ENCODE data around the gene PERCC1. TPM values are rescaled to one million over a fixed set of nuclear protein-coding genes. Genes with fewer than 3 reads are reported as not detected.

PERCC1 gene
- total RNA-seq, 2 experiments from 2014 or later, result not detected

- Mint-ChIP-seq H3K4me3 (no peak overlapping the region), H3K27ac (peak overlapping the region; percentile 68), H3K36me3 (ENCODE audit: low read depth) (peaks cover 8% of the 10 kb centered on the region), H3K9me3 (no peaks in the 10 kb centered on the region), H3K27me3 (no peaks in the 10 kb centered on the region), H3K4me1 (peaks cover 40% of the 10 kb centered on the region)
- CTCF ChIA-PET, result interaction anchor here (0.8 kb wide), 1 partner anchor 9 kb away, joined by 4 read pairs; no protein-coding TSS in a partner anchor
- POLR2A ChIA-PET, result no interaction called here
- no peak for DNase-seq
Observed at GRCh38 chr16:1416521-1416941, 14.3 kb upstream of the PERCC1 start.

- Mint-ChIP-seq H3K9me3 (peaks cover 4% of the 10 kb centered on the region), H3K36me3 (ENCODE audit: low read depth) (peaks cover 9% of the 10 kb centered on the region), H3K4me1 (peaks cover 39% of the 10 kb centered on the region), H3K27ac (peak overlapping the region; percentile 98), H3K4me3 (peak overlapping the region; percentile 90), H3K27me3 (no peaks in the 10 kb centered on the region)
- ChIA-PET POLR2A (interaction anchor here (0.6 to 1.0 kb wide), 3 partner anchors 111 to 1168 kb away, joined by 3 to 7 read pairs (median 3); partner anchors contain the start of genes JPT2 and UBE2I), CTCF (interaction anchor here (0.6 to 1.4 kb wide), 6 partner anchors 9 to 528 kb away, joined by 3 to 4 read pairs (median 3); partner anchors contain the start of gene MAPK8IP3)
- DNase-seq, result peak; percentile 18
Observed at GRCh38 chr16:1420111-1420539, 10.8 kb upstream of the PERCC1 start.

GRCh38 chr16:1422076-1422475 lies 8.8 kb upstream of the PERCC1 start:
- no peak for DNase-seq
- H3K27me3 Mint-ChIP-seq, result no peaks in the 10 kb centered on the region
- peaks cover 9% of the 10 kb centered on the region for H3K36me3 Mint-ChIP-seq (ENCODE audit: low read depth)
- H3K9me3 Mint-ChIP-seq, result peaks cover 4% of the 10 kb centered on the region
- ChIA-PET POLR2A (no interaction called here), CTCF (interaction anchor here (0.9 kb wide), 1 partner anchor 284 kb away, joined by 3 read pairs; the partner anchor contains the start of gene MAPK8IP3)
- H3K4me3 Mint-ChIP-seq, result peak overlapping the region; percentile 90
- peaks cover 34% of the 10 kb centered on the region for H3K4me1 Mint-ChIP-seq
- peak overlapping the region; percentile 98 for H3K27ac Mint-ChIP-seq

- POLR2A ChIA-PET, result no interaction called here
- CTCF ChIA-PET, result interaction anchor here (0.6 to 0.7 kb wide), 2 partner anchors 87 to 895 kb away, joined by 3 read pairs; no protein-coding TSS in a partner anchor
- no peaks in the 10 kb centered on the region for H3K27me3 Mint-ChIP-seq
- no peak for DNase-seq
- H3K27ac Mint-ChIP-seq, result peak overlapping the region; percentile 36
- H3K4me3 Mint-ChIP-seq, result no peak overlapping the region
- H3K9me3 Mint-ChIP-seq, result peaks cover 4% of the 10 kb centered on the region
- peaks cover 24% of the 10 kb centered on the region for H3K4me1 Mint-ChIP-seq
- H3K36me3 Mint-ChIP-seq (ENCODE audit: low read depth), result peaks cover 7% of the 10 kb centered on the region
Observed at GRCh38 chr16:1424028-1424427, 6.8 kb upstream of the PERCC1 start.

- Mint-ChIP-seq H3K4me3 (no peak overlapping the region), H3K27ac (no peak overlapping the region), H3K27me3 (no peaks in the 10 kb centered on the region), H3K36me3 (ENCODE audit: low read depth) (peaks cover 7% of the 10 kb centered on the region), H3K4me1 (peaks cover 13% of the 10 kb centered on the region), H3K9me3 (peaks cover 4% of the 10 kb centered on the region)
- POLR2A ChIA-PET, result no interaction called here
- CTCF ChIA-PET, result interaction anchor here (0.9 kb wide), 1 partner anchor 252 kb away, joined by 3 read pairs; the partner anchor contains the start of gene JPT2
- DNase-seq, result no peak
Observed at GRCh38 chr16:1425616-1426370, 5.1 kb upstream of the PERCC1 start.

- CTCF ChIA-PET, result interaction anchor here (1.9 to 2.7 kb wide), 2 partner anchors 11 to 279 kb away, joined by 5 to 10 read pairs; partner anchors contain the start of gene MAPK8IP3
- POLR2A ChIA-PET, result no interaction called here
- H3K27me3 Mint-ChIP-seq, result no peaks in the 10 kb centered on the region
Observed at GRCh38 chr16:1426734-1427471, 4.0 kb upstream of the PERCC1 start.

GRCh38 chr16:1427473-1428461 lies 3.1 kb upstream of the PERCC1 start:
- no peak overlapping the region for H3K27ac Mint-ChIP-seq
- H3K27me3 Mint-ChIP-seq, result no peaks in the 10 kb centered on the region
- H3K36me3 Mint-ChIP-seq (ENCODE audit: low read depth), result no peaks in the 10 kb centered on the region
- no peaks in the 10 kb centered on the region for H3K4me1 Mint-ChIP-seq
- H3K9me3 Mint-ChIP-seq, result no peaks in the 10 kb centered on the region
- H3K4me3 Mint-ChIP-seq, result no peak overlapping the region
- DNase-seq, result no peak
- ChIA-PET CTCF (interaction anchor here (1.0 to 2.7 kb wide), 5 partner anchors 10 to 278 kb away, joined by 3 to 10 read pairs (median 3); partner anchors contain the start of gene MAPK8IP3), POLR2A (no interaction called here)

More at GRCh38 chr16:1426734-1427471, 4.0 kb upstream of the PERCC1 start:
- H3K4me3 Mint-ChIP-seq, result no peak overlapping the region
- H3K27ac Mint-ChIP-seq, result peak overlapping the region; percentile 50
- peaks cover 5% of the 10 kb centered on the region for H3K4me1 Mint-ChIP-seq
- H3K36me3 Mint-ChIP-seq (ENCODE audit: low read depth), result peaks cover 5% of the 10 kb centered on the region
- DNase-seq, result no peak
- H3K9me3 Mint-ChIP-seq, result peaks cover 4% of the 10 kb centered on the region

- H3K4me1 Mint-ChIP-seq, result no peaks in the 10 kb centered on the region
- H3K9me3 Mint-ChIP-seq, result no peaks in the 10 kb centered on the region
- POLR2A ChIA-PET, result no interaction called here
- H3K27me3 Mint-ChIP-seq, result no peaks in the 10 kb centered on the region
- H3K36me3 Mint-ChIP-seq (ENCODE audit: low read depth), result no peaks in the 10 kb centered on the region
- peak; percentile 40 for DNase-seq
- H3K27ac Mint-ChIP-seq, result no peak overlapping the region
- no peak overlapping the region for H3K4me3 Mint-ChIP-seq
- CTCF ChIA-PET, result interaction anchor here (0.7 to 2.7 kb wide), 7 partner anchors 9 to 277 kb away, joined by 3 to 10 read pairs (median 3); partner anchors contain the start of gene MAPK8IP3
Observed at GRCh38 chr16:1428511-1428910, 2.4 kb upstream of the PERCC1 start.

GRCh38 chr16:1429012-1429411 lies 1.9 kb upstream of the PERCC1 start:
- POLR2A ChIA-PET, result no interaction called here
- no peak overlapping the region for H3K4me3 Mint-ChIP-seq

GRCh38 chr16:1429631-1430030 lies 1.2 kb upstream of the PERCC1 start:
- Mint-ChIP-seq H3K4me1 (no peaks in the 10 kb centered on the region), H3K27ac (peak overlapping the region; percentile 68), H3K36me3 (ENCODE audit: low read depth) (no peaks in the 10 kb centered on the region), H3K9me3 (no peaks in the 10 kb centered on the region), H3K4me3 (no peak overlapping the region), H3K27me3 (no peaks in the 10 kb centered on the region)
- ChIA-PET POLR2A (no interaction called here), CTCF (interaction anchor here (0.7 to 1.4 kb wide), 5 partner anchors 8 to 85 kb away, joined by 3 to 4 read pairs (median 3); no protein-coding TSS in a partner anchor)
- no peak for DNase-seq

More at GRCh38 chr16:1429012-1429411, 1.9 kb upstream of the PERCC1 start:
- CTCF ChIA-PET, result interaction anchor here (0.7 to 2.7 kb wide), 8 partner anchors 9 to 277 kb away, joined by 3 to 10 read pairs (median 3); partner anchors contain the start of gene MAPK8IP3
- no peaks in the 10 kb centered on the region for H3K4me1 Mint-ChIP-seq
- no peaks in the 10 kb centered on the region for H3K27me3 Mint-ChIP-seq
- no peak for DNase-seq
- no peaks in the 10 kb centered on the region for H3K36me3 Mint-ChIP-seq (ENCODE audit: low read depth)
- H3K27ac Mint-ChIP-seq, result no peak overlapping the region
- H3K9me3 Mint-ChIP-seq, result no peaks in the 10 kb centered on the region

GRCh38 chr16:1430214-1430758 lies 592 bp upstream of the PERCC1 start:
- DNase-seq, result no peak
- H3K27ac Mint-ChIP-seq, result no peak overlapping the region
- H3K9me3 Mint-ChIP-seq, result no peaks in the 10 kb centered on the region
- no peaks in the 10 kb centered on the region for H3K27me3 Mint-ChIP-seq
- H3K4me3 Mint-ChIP-seq, result no peak overlapping the region
- no peaks in the 10 kb centered on the region for H3K36me3 Mint-ChIP-seq (ENCODE audit: low read depth)
- ChIA-PET CTCF (interaction anchor here (1.1 kb wide), 1 partner anchor 11 kb away, joined by 4 read pairs; no protein-coding TSS in a partner anchor), POLR2A (no interaction called here)
- H3K4me1 Mint-ChIP-seq, result no peaks in the 10 kb centered on the region
